Neural progenitor cell (in vitro differentiated cells): ENCODE measurements around the gene ANTXR1. TPM values are rescaled to one million over a fixed set of nuclear protein-coding genes. Genes with fewer than 3 reads are reported as not detected.

Experiments
- DNase-seq: peaks from one replicate; pipeline ENCODE4 v3.0.0-alpha.2; 2016; ENCODE audit warnings: low spot score
- H2AFZ ChIP-seq: fragments of 200-600 bp; sonication (generic); replicated peaks from 2 replicates; pipeline ENCODE4 v1.6.1; 2016; ENCODE audit warnings: antibody characterized with exemption
- H3F3A ChIP-seq: fragments of 200-600 bp; sonication (generic); 2 replicates; pipeline ENCODE4 v1.6.1; 2016; ENCODE audit warnings: antibody characterized with exemption, low read depth
- H3K27ac ChIP-seq: fragments of 200-600 bp; sonication (generic); 2 replicates; pipeline ENCODE4 v1.5.1; 2016; ENCODE audit warnings: mild to moderate bottlenecking
- H3K27me3 ChIP-seq: fragments of 200-600 bp; sonication (generic); 2 replicates; pipeline ENCODE4 v1.6.1; 2016; ENCODE audit warnings: mild to moderate bottlenecking, moderate library complexity
- H3K36me3 ChIP-seq: fragments of 200-600 bp; sonication (generic); 2 replicates; pipeline ENCODE4 v1.5.1; 2016
- H3K4me1 ChIP-seq: fragments of 200-600 bp; sonication (generic); 2 replicates; pipeline ENCODE4 v1.6.1; 2016; ENCODE audit warnings: mixed run types
- H3K4me2 ChIP-seq: fragments of 200-600 bp; sonication (generic); 2 replicates; pipeline ENCODE4 v1.6.1; 2016
- H3K4me3 ChIP-seq: fragments of 200-600 bp; sonication (generic); 2 replicates; pipeline ENCODE4 v1.5.1; 2016
- H3K79me2 ChIP-seq: fragments of 200-600 bp; sonication (generic); 2 replicates; pipeline ENCODE4 v1.6.1; 2016; ENCODE audit warnings: low read depth
- H3K9ac ChIP-seq: fragments of 200-600 bp; sonication (generic); 2 replicates; pipeline ENCODE4 v1.6.1; 2016
- H3K9me3 ChIP-seq: fragments of 200-600 bp; sonication (generic); 2 replicates; pipeline ENCODE4 v1.5.1; 2016; ENCODE audit warnings: low read depth
- H4K20me1 ChIP-seq: fragments of 200-600 bp; sonication (generic); 2 replicates; pipeline ENCODE4 v1.6.1; 2016; ENCODE audit warnings: low read depth
- H3K27ac Mint-ChIP-seq: 3 replicates; pipeline ENCODE4 v1.8.0; 2021; ENCODE audit warnings: mixed read lengths
- H3K27me3 Mint-ChIP-seq: 2 replicates; pipeline ENCODE4 v1.8.0; 2022; ENCODE audit warnings: low read depth, mild to moderate bottlenecking, inconsistent platforms, moderate library complexity, mixed read lengths; ENCODE audit not compliant: insufficient read depth
- H3K36me3 Mint-ChIP-seq: 3 replicates; pipeline ENCODE4 v1.8.0; 2021; ENCODE audit warnings: mixed read lengths
- H3K4me1 Mint-ChIP-seq: 3 replicates; pipeline ENCODE4 v1.8.0; 2021; ENCODE audit warnings: mixed read lengths
- H3K4me3 Mint-ChIP-seq: 3 replicates; pipeline ENCODE4 v1.8.0; 2021; ENCODE audit warnings: mild to moderate bottlenecking, moderate library complexity, mixed read lengths
- H3K9me3 Mint-ChIP-seq: 3 replicates; pipeline ENCODE4 v1.8.0; 2020; ENCODE audit warnings: mixed read lengths
- CTCF ChIP-seq: fragments of 200-600 bp; sonication (generic); IDR thresholded peaks from 2 replicates; pipeline ENCODE4 v1.5.1; 2017; ENCODE audit warnings: antibody characterized with exemption, mild to moderate bottlenecking
- EZH2 ChIP-seq: fragments of 200-600 bp; sonication (generic); IDR thresholded peaks from 2 replicates; pipeline ENCODE4 v1.6.1; 2017; ENCODE audit warnings: antibody characterized with exemption, mild to moderate bottlenecking, moderate library complexity
- EZH2phosphoT487 ChIP-seq: fragments of 200-600 bp; sonication (generic); IDR thresholded peaks from 2 replicates; pipeline ENCODE4 v1.6.1; 2017; ENCODE audit warnings: antibody characterized with exemption
- total RNA-seq: library from RNA; depleted of rRNA; stranded (reverse); fragments of >200 nt; gene quantifications from 2 replicates; pipeline ENCODE4 v1.2.3, GENCODE V29; 2015; ENCODE audit warnings: low replicate concordance

The ANTXR1 gene
- total RNA-seq, 1 donor from 2014 or later, result 6.7 TPM

- no peak overlapping the region for H2AFZ ChIP-seq
- H3F3A ChIP-seq, result no peaks in the 10 kb centered on the region
- H3K4me2 ChIP-seq, result no peak overlapping the region
- no peaks in the 10 kb centered on the region for H3K4me1 ChIP-seq
- Mint-ChIP-seq H3K27ac (no peak overlapping the region), H3K4me1 (no peaks in the 10 kb centered on the region), H3K9me3 (no peaks in the 10 kb centered on the region), H3K27me3 (no peaks in the 10 kb centered on the region), H3K36me3 (no peaks in the 10 kb centered on the region), H3K4me3 (no peak overlapping the region)
- TF ChIP-seq EZH2phosphoT487 (no peak), EZH2 (no peak), CTCF (no peak)
- no peak for DNase-seq
- H3K4me3 ChIP-seq, result no peak overlapping the region
- no peaks in the 10 kb centered on the region for H3K27me3 ChIP-seq
- no peaks in the 10 kb centered on the region for H3K79me2 ChIP-seq
- H4K20me1 ChIP-seq, result no peaks in the 10 kb centered on the region
- H3K27ac ChIP-seq, result no peak overlapping the region
- H3K9me3 ChIP-seq, result no peaks in the 10 kb centered on the region
- no peak overlapping the region for H3K9ac ChIP-seq
- H3K36me3 ChIP-seq, result no peaks in the 10 kb centered on the region
Measured at GRCh38 chr2:68977453-68977852, 35.5 kb upstream of the ANTXR1 start.

- H3K9ac ChIP-seq, result no peak overlapping the region
- no peaks in the 10 kb centered on the region for H3K36me3 Mint-ChIP-seq
- H3K9me3 Mint-ChIP-seq, result no peaks in the 10 kb centered on the region
- H3K4me3 ChIP-seq, result no peak overlapping the region
- H3K4me1 ChIP-seq, result no peaks in the 10 kb centered on the region
- TF ChIP-seq CTCF (no peak), EZH2phosphoT487 (no peak), EZH2 (no peak)
- H4K20me1 ChIP-seq, result no peaks in the 10 kb centered on the region
- H3K27me3 ChIP-seq, result no peaks in the 10 kb centered on the region
- no peaks in the 10 kb centered on the region for H3K27me3 Mint-ChIP-seq
- no peak overlapping the region for H3K27ac Mint-ChIP-seq
- H3K4me1 Mint-ChIP-seq, result no peaks in the 10 kb centered on the region
- H3K36me3 ChIP-seq, result no peaks in the 10 kb centered on the region
- no peak overlapping the region for H3K27ac ChIP-seq
- no peak for DNase-seq
- no peak overlapping the region for H2AFZ ChIP-seq
- no peaks in the 10 kb centered on the region for H3F3A ChIP-seq
- no peak overlapping the region for H3K4me3 Mint-ChIP-seq
- no peak overlapping the region for H3K4me2 ChIP-seq
- H3K9me3 ChIP-seq, result no peaks in the 10 kb centered on the region
- H3K79me2 ChIP-seq, result no peaks in the 10 kb centered on the region
Measured at GRCh38 chr2:68978098-68978497, 34.9 kb upstream of the ANTXR1 start.

- Mint-ChIP-seq H3K4me1 (no peaks in the 10 kb centered on the region), H3K27me3 (no peaks in the 10 kb centered on the region), H3K4me3 (no peak overlapping the region), H3K36me3 (no peaks in the 10 kb centered on the region), H3K27ac (no peak overlapping the region), H3K9me3 (no peaks in the 10 kb centered on the region)
- Histone ChIP-seq H3K27ac (no peak overlapping the region), H4K20me1 (no peaks in the 10 kb centered on the region), H3K4me2 (no peak overlapping the region), H3F3A (no peaks in the 10 kb centered on the region), H3K79me2 (no peaks in the 10 kb centered on the region), H3K4me1 (no peaks in the 10 kb centered on the region), H3K9me3 (no peaks in the 10 kb centered on the region), H2AFZ (no peak overlapping the region), H3K36me3 (no peaks in the 10 kb centered on the region), H3K9ac (no peak overlapping the region), H3K27me3 (no peaks in the 10 kb centered on the region), H3K4me3 (no peak overlapping the region)
- no peak for TF ChIP-seq EZH2
- no peak for TF ChIP-seq CTCF
- no peak for TF ChIP-seq EZH2phosphoT487
- no peak for DNase-seq
Measured at GRCh38 chr2:68980956-68981355, 32.0 kb upstream of the ANTXR1 start.
